Sigmoid colon (tissue), 4 donors: ENCODE results near the gene RTN4IP1.

Source experiments
- CTCF ChIP-seq, 4 experiments: fragments of 450-650 bp in 3 of 4; fragments of 200-600 bp in 1 of 4; IDR thresholded peaks; one replicate each; pipeline ENCODE4 v1.5.1; 2016 to 2019; ENCODE audit warnings: antibody characterized with exemption in 4 of 4, mild to moderate bottlenecking in 3 of 4, moderate library complexity in 2 of 4
- POLR2AphosphoS5 ChIP-seq, 4 donors: sonication (generic); formaldehyde crosslinking; IDR thresholded peaks; one replicate each; pipeline ENCODE4 v1.6.1; 2017; ENCODE audit warnings: antibody characterized with exemption in 4 of 4

- TF ChIP-seq CTCF (IDR thresholded peaks at IDR 0.05) (no peak), POLR2AphosphoS5 (IDR thresholded peaks at IDR 0.05) (peak in 1 of 4 donors; percentile 20)
Measured at GRCh38 chr6:106527979-106528378, 101.3 kb downstream of the RTN4IP1 start.
